ENCODE results near the gene MRPL33. TPM values are rescaled to one million over a fixed set of nuclear protein-coding genes. Genes with fewer than 3 reads are reported as not detected.

The MRPL33 gene
- total RNA-seq = 71.1 TPM
- long read RNA-seq, transcript MRPL33-202 (3 exons, 404 nt) = major isoform, 5 of 12 reads
- long read RNA-seq, partial matches to known transcripts = 4 of 12 reads
- long read RNA-seq, other reads (novel, unspliced or antisense) = 1 of 12 reads

GRCh38 chr2:27771548-27772335, at the start of gene MRPL33:
Gene MRPL33 (plus strand): TSS chr2:27771719. CDS start chr2:27771778, 59 bp downstream.
- peak; percentile 99 for DNase-seq (ENCODE audit: low spot score)

DNA sequence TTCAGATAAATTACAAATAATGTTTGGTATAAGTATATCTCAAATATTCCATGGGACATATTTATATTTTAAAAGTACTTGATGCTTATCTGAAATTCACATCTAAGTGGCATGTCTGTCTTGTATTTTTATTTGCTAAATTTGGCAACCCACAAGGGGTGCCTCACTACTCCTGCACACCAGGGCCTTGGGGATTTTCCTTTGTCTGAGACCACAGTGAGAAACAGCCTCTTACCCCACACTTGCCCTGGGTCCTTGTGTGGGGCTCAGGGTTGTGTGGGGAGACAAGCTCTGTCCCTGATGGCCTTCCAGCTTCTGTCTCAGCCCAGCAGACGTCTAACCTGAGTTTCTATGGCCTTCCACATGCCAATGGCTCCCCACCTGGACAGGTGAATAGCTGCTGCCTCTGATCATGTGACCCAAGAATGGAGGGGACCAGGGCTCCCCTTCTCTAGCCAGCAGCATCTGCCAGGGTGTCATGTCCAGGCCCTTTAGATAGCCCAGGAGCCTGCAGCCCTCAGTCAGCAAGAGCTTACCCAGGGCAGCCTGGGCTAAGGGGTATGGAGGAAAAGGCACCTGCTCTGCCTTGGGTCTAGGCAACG, 49.5 kb upstream of the MRPL33 start:
- peak; percentile 49 for DNase-seq (ENCODE audit: low spot score)

DNA sequence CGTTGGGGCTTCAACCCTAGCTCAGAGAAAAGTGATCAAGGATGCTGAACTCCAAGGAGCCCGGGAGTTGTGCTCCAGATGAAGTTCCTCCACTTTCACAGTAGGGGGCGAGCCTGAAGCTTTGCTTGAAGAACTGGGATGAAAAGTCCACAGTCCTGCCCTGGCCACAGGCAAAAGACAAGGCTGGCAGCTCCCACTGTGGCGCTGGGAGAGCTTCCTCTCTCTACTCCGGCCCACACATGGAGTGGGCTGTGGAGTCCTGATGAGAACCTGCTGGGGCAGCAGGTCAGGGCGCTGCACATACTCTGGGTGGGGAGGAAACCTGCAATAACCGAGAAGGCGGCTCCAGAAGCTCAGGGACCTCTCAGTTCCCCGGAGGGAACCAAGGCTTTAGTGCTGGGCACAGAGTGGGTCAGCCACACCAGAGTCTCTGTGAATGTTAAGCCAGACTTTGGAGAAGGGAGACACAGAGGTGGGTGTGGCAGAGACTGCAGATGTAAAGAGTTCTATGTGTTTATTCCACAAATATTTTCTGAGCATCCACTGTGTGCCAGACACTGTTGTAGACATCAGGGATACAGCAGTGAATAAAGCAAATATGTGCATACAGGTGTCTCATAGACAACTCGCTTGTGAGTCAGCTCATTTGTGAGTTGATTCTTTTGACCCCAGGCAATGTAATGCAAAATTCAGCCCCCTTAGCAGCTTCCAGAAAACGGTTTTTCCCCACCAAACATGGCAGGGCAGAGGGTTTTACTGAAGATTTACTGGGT, 48.0 kb upstream of the MRPL33 start:
- DNase-seq (ENCODE audit: low spot score) = peak; percentile 88

- DNase-seq (ENCODE audit: low spot score) = peak; percentile 71
These were observed 47.3 kb upstream of the MRPL33 start for GRCh38 chr2:27724191-27724590.

DNA sequence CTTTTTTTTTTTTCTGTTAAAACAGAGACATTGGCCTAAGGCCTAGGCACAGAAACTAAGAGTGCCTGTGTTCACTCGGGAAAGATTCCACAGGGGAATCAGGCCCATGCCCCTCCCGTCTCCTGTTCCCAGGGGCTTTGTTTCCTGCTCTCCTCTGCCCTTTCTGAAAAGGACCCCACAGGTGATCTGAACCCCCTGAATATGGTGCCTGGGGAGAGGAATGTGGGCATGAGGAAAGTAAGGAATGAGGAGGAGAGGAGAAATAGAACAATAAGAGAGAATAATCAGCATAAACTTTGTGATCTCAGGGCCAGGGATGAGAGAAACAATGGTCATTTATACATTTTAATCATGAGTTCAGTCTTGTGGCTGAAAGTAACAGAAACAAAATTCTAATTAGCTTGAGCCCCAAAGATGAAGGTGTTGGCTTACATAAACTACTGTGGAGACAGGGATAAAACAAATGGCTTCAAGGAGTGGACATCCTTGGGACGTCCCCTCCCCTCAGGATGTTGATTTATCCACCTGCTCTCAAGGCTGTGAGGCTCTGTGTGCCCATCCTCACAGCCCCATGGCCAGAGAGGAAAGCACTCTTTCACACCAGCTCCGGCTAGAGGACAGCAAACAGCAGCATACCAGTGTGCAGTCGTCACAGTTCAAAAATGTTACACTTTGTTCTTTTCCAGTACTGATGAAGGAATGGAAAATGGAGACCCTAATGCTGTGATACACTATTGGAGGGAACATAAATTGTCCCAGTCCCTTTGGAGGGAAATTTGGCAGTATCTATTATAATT, 46.4 kb upstream of the MRPL33 start:
- peak; percentile 37 for DNase-seq (ENCODE audit: low spot score)

- DNase-seq (ENCODE audit: low spot score) = peak; percentile 80
These were observed 44.3 kb upstream of the MRPL33 start for GRCh38 chr2:27727257-27727656.

- peak; percentile 41 for DNase-seq (ENCODE audit: low spot score)
These were observed 43.2 kb upstream of the MRPL33 start for GRCh38 chr2:27728081-27728858.

DNA sequence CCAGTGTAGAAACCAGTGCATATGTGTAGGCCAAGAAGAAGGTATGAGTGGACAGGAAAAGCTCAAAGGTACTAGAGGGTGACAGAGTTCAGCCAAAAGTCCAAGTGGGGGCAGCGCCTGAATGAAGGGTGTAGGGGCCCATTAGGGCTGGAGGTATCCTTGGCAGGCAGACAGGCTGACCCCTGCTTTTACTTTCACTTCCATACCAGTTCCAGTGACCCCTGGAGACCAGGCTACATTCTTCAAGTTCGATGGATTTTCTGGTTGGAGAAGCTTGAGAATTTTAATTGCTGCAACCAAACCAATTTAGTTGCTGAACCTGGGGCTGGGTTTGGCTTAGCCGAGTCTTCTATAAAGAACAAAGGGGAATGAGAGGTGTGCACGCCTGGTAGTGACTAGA, 42.3 kb upstream of the MRPL33 start:
- DNase-seq (ENCODE audit: low spot score) = peak; percentile 22

DNA sequence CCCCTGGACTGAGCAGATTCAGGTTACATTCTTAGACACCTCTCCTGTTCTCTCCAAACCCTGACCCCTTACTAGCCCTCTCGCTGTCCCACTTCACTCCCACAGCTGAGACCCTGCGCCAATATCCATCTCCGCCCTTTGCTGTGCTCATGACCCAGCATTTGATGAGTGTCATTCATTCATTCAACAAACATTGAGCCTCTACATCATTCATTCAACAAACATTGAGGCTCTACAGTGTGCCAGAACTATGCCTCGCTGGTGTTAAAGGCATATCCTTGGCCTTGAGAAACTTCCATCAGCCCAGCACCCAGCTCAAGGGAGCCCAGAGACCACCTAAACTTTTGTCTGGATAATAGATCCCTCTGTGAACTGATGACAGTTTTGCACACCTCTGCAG, 41.9 kb upstream of the MRPL33 start:
- DNase-seq (ENCODE audit: low spot score) = peak; percentile 26

DNA sequence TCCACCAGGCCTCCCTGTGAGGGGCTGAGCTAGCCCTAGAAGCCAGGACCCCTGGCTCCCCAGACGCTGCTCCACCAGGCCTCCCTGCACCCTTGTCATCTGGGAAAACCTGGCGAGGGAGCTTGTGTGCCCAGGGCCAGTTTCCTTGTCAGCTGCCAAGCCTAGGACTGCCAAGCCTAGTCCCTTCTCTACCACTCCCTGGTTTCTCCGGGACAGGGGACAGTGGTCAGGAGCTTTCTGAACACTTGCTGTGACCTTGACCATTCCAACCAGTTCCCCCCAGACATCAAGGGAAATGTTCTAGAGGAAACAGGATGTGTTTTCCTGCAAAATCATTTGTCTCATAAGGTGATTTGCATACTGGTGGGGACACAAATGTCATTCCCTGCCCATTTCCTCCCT, 41.3 kb upstream of the MRPL33 start:
- DNase-seq (ENCODE audit: low spot score) = peak; percentile 75

- DNase-seq (ENCODE audit: low spot score) = peak; percentile 20
These were observed 40.4 kb upstream of the MRPL33 start for GRCh38 chr2:27730980-27731691.

- no peak for DNase-seq (ENCODE audit: low spot score)
These were observed 37.2 kb upstream of the MRPL33 start for GRCh38 chr2:27734305-27734704.

GRCh38 chr2:27735263-27735904, 36.1 kb upstream of the MRPL33 start:
- DNase-seq (ENCODE audit: low spot score) = peak; percentile 95

- DNase-seq (ENCODE audit: low spot score) = peak; percentile 59
These were observed 35.3 kb upstream of the MRPL33 start for GRCh38 chr2:27736031-27736889.

DNA sequence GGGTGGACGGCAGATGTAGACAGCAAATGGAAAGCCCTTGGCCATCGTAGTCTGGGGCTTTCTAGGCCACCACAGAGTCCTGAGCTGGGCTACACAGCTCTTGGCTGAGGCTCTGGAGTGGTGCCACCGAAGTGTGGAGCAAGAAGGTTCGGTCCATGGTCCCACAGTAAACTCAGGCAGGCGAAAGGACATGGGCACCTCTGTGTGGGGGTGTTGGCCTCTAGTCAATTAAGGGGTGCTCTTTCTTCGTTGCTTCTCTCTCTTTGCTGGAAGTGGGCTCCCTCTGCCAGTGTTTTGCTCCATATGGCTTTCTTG, 34.7 kb upstream of the MRPL33 start:
- peak; percentile 55 for DNase-seq (ENCODE audit: low spot score)

- peak; percentile 82 for DNase-seq (ENCODE audit: low spot score)
These were observed 33.7 kb upstream of the MRPL33 start for GRCh38 chr2:27737676-27738348.

GRCh38 chr2:27738349-27739057, 33.0 kb upstream of the MRPL33 start:
- DNase-seq (ENCODE audit: low spot score) = peak; percentile 60
